Kidney (tissue), 14 donors: ENCODE data around the gene SPATS2L. TPM values are rescaled to one million over a fixed set of nuclear protein-coding genes. Genes with fewer than 3 reads are reported as not detected.

Experiments
- DNase-seq, 5 donors: peaks; one replicate each; pipeline ENCODE4 v3.0.0-alpha.2; 2013 to 2020
- FAIRE-seq: peaks from 2 replicates; lab custom pipeline; 2012; peaks lifted over from hg19 to GRCh38; lab: Jason Lieb, UNC
- H3K27ac ChIP-seq, 2 donors: one replicate each; pipeline ENCODE4 v1.7.0; 2013; ENCODE audit warnings: low read depth in 2 of 2, low read length in 2 of 2, inconsistent platforms in 1 of 2
- H3K27me3 ChIP-seq: one replicate; pipeline ENCODE4 v1.7.1; 2013; ENCODE audit warnings: low read length, inconsistent platforms; ENCODE audit not compliant: control insufficient read depth, insufficient read depth
- H3K36me3 ChIP-seq, 3 donors: one replicate each; pipeline versions ENCODE4 v1.7.0 to v1.7.1; 2013; ENCODE audit warnings: low read length in 3 of 3, control low read depth in 1 of 3, inconsistent platforms in 1 of 3; ENCODE audit not compliant: insufficient read depth in 3 of 3, control insufficient read depth in 2 of 3
- H3K4me1 ChIP-seq, 3 donors: one replicate each; pipeline versions ENCODE4 v1.7.0 to v1.7.1; 2013; ENCODE audit warnings: low read length in 3 of 3, inconsistent platforms in 1 of 3, low read depth in 1 of 3; ENCODE audit not compliant: control insufficient read depth in 2 of 3, insufficient read depth in 2 of 3
- H3K4me3 ChIP-seq, 3 donors: one replicate each; pipeline versions ENCODE4 v1.7.0 to v1.8.1; 2013; ENCODE audit warnings: low read length in 3 of 3, control low read depth in 1 of 3, inconsistent platforms in 1 of 3
- H3K9ac ChIP-seq, 3 donors: one replicate each; pipeline versions ENCODE4 v1.7.0 to v1.7.1; 2013; ENCODE audit warnings: low read length in 3 of 3, control low read depth in 1 of 3, inconsistent platforms in 1 of 3
- H3K9me3 ChIP-seq, 3 donors: one replicate each; pipeline versions ENCODE4 v1.7.0 to v1.7.1; 2013; ENCODE audit warnings: low read length in 3 of 3, control low read depth in 1 of 3, inconsistent platforms in 1 of 3; ENCODE audit not compliant: control insufficient read depth in 2 of 3, insufficient read depth in 1 of 3
- CTCF ChIP-seq: IDR thresholded peaks from 3 replicates; pipeline ENCODE4 v1.5.1; 2012; ENCODE audit warnings: mild to moderate bottlenecking, moderate library complexity, borderline replicate concordance; ENCODE audit not compliant: insufficient read depth; ENCODE audit errors: extremely low read depth
- intact Hi-C: fragments of 100-400 bp; cut with DNase I; formaldehyde crosslinking; loops from one replicate; pipeline ENCODE4 v1.11.1; 2022
- polyA plus RNA-seq: library from polyadenylated mRNA; stranded (reverse); fragments of 350-450 nt; fragmentation: Illumina TruSeq; extraction: RNeasy Lipid Tissue Mini Kit (QIAGEN cat#74804); gene quantifications from one replicate; pipeline ENCODE4 v1.2.3, GENCODE V29; 2014; ENCODE audit warnings: low read depth, low replicate concordance; ENCODE audit not compliant: insufficient read depth
- total RNA-seq: library from RNA; stranded (reverse); fragmentation: NEBNext Ultra II Directional; extraction: Animal tissue kit (Norgen Biotek cat#: 25700); gene quantifications from one replicate; pipeline ENCODE4 v1.2.1, GENCODE V29; 2021
- donor health status: control.
- donor health status: control.
- donor health status: control.
- donor health status: control.
- donor health status: control.
- donor health status: DM: yes; HTN: yes; CAD: no.
- donor health status: Normal renal cell carcinoma (clear cell type).

SPATS2L gene
- total and polyA plus RNA-seq, 2 donors from 2014 or later, result 86.1 to 166 TPM

DNA sequence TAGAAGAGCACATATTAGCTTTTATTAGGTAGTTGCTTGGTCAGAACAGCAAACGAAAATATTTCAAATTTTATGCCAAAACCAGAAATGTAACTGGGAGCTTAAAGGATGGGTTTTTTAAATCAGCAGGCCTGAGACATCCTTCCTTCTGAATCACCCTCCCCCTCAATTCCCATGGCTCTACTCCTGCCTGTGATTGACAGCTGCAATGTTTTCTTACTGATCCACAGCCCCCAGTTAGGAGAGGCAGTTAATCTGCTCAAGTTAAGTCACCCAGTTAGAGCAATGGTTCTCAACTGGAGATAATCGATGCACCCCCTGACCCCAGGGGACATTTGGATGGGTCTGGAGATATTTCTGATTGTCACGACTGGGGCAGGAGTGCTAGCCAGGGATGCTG is 178.4 kb downstream of the SPATS2L start:
- H3K9me3 ChIP-seq, result no peaks in the 10 kb centered on the region
- TF ChIP-seq CTCF, result no peak
- FAIRE-seq (no peak), DNase-seq (no peak)
- peaks cover 0 to 6% (median 2%) of the 10 kb centered on the region in 3 donors for H3K36me3 ChIP-seq
- H3K4me1 ChIP-seq, result no peaks in the 10 kb centered on the region
- no peak overlapping the region for H3K4me3 ChIP-seq
- H3K27me3 ChIP-seq, result no peaks in the 10 kb centered on the region
- intact Hi-C loops, result loop anchor here (10.0 kb wide), 1 partner anchor 180 kb away; the partner anchor contains the start of gene SPATS2L
- H3K9ac ChIP-seq, result no peak overlapping the region
- no peak overlapping the region for H3K27ac ChIP-seq

GRCh38 chr2:200486529-200486928 is 180.0 kb downstream of the SPATS2L start:
- no peaks in the 10 kb centered on the region for H3K4me1 ChIP-seq
- H3K4me3 ChIP-seq, result no peak overlapping the region
- intact Hi-C loops, result loop anchor here (10.0 kb wide), 1 partner anchor 182 kb away; the partner anchor contains the start of gene SPATS2L
- no peak for TF ChIP-seq CTCF
- no peak for DNase-seq
- no peaks in the 10 kb centered on the region for H3K27me3 ChIP-seq
- H3K9me3 ChIP-seq, result no peaks in the 10 kb centered on the region
- H3K27ac ChIP-seq, result no peak overlapping the region
- peaks cover 0 to 12% (median 11%) of the 10 kb centered on the region in 3 donors for H3K36me3 ChIP-seq
- FAIRE-seq, result no peak
- no peak overlapping the region for H3K9ac ChIP-seq

GRCh38 chr2:200488169-200488568 is 181.7 kb downstream of the SPATS2L start:
- Histone ChIP-seq H3K9me3 (no peaks in the 10 kb centered on the region), H3K9ac (no peak overlapping the region), H3K27ac (no peak overlapping the region), H3K27me3 (no peaks in the 10 kb centered on the region), H3K4me1 (no peaks in the 10 kb centered on the region), H3K36me3 (peaks cover 0 to 18% (median 14%) of the 10 kb centered on the region in 3 donors), H3K4me3 (no peak overlapping the region)
- FAIRE-seq, result no peak
- TF ChIP-seq CTCF, result no peak
- intact Hi-C loops, result loop anchor here (10.0 kb wide), 1 partner anchor 183 kb away; the partner anchor contains the start of gene SPATS2L
- DNase-seq, result no peak

GRCh38 chr2:200490001-200490400 is 183.5 kb downstream of the SPATS2L start:
- DNase-seq, result no peak
- no peaks in the 10 kb centered on the region for H3K9me3 ChIP-seq
- H3K4me3 ChIP-seq, result no peak overlapping the region
- intact Hi-C loops, result no loop called here
- H3K9ac ChIP-seq, result no peak overlapping the region
- no peak for TF ChIP-seq CTCF
- H3K4me1 ChIP-seq, result no peaks in the 10 kb centered on the region
- peaks cover 0 to 21% (median 18%) of the 10 kb centered on the region in 3 donors for H3K36me3 ChIP-seq
- H3K27ac ChIP-seq, result no peak overlapping the region
- FAIRE-seq, result no peak
- no peaks in the 10 kb centered on the region for H3K27me3 ChIP-seq
